Measurements from ENCODE around the gene MANBA. TPM values are rescaled to one million over a fixed set of nuclear protein-coding genes. Genes with fewer than 3 reads are reported as not detected.
"Not testable (repeated sequence)": the region's sequence is repeated elsewhere in the genome, so short reads cannot be mapped to it uniquely, and the experiment has no call there.

The MANBA gene
- total RNA-seq, 2 experiments from 2014 or later, result 9.8 to 11.0 TPM

DNA sequence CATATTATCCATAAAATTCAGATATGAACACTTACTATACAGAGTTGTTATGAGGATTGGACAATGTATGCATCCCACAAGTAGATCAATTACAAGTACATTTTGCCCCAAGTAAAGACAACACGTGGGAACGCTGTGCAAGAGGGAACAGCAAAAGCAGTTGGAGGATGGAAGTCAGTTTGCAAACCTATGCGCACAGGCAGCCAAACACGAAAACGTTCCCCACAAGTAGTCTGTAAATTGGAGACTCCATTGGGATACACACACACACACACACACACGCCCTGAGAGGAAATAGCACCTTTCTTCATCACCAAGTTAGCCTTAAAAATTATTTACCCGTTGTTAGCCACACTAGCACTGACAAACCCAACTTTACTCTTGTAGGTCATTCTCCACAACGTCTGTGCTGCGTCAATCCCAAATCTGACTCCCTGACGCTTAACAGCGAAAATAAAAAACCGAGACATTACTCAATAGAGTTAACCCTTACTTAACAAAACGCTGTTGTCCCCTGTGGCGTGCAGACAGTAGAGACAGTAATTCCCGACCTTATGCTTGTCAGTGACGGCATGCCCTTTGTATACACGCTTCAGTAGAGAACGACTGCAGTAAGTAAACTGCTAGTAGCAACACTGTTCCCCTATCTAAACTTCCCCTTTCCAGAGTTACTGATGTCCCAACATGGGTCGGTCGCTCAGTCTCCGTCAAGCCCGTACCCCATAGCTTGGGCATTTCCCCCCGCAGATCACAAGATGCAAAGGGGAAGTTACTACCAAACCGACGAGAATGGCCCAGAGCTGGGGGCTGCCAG is 730 bp downstream of the MANBA start:
- peak overlapping the region; percentile 36 for H3K27ac Mint-ChIP-seq
- DNase-seq, result peak; percentile 63
- peak overlapping the region; percentile 88 for H3K4me3 Mint-ChIP-seq
- no peaks in the 10 kb centered on the region for H3K27me3 Mint-ChIP-seq (ENCODE audit: low read depth)
- intact Hi-C loops (cut with micrococcal nuclease), result loop anchor here (1.0 to 2.0 kb wide), 10 partner anchors 29 to 1413 kb away; partner anchors contain the start of genes BDH2, CENPE, PPP3CA and SLC9B1
- peaks cover 27% of the 10 kb centered on the region for H3K4me1 Mint-ChIP-seq (ENCODE audit: low read depth)
- H3K9me3 Mint-ChIP-seq, result peaks cover under 1% of the 10 kb centered on the region
- peaks cover under 1% of the 10 kb centered on the region for H3K36me3 Mint-ChIP-seq (ENCODE audit: low read depth)
- CTCF ChIA-PET, result interaction anchor here (0.5 to 1.2 kb wide), 4 partner anchors 63 to 329 kb away, joined by 3 to 6 read pairs (median 4); no protein-coding TSS in a partner anchor

DNA sequence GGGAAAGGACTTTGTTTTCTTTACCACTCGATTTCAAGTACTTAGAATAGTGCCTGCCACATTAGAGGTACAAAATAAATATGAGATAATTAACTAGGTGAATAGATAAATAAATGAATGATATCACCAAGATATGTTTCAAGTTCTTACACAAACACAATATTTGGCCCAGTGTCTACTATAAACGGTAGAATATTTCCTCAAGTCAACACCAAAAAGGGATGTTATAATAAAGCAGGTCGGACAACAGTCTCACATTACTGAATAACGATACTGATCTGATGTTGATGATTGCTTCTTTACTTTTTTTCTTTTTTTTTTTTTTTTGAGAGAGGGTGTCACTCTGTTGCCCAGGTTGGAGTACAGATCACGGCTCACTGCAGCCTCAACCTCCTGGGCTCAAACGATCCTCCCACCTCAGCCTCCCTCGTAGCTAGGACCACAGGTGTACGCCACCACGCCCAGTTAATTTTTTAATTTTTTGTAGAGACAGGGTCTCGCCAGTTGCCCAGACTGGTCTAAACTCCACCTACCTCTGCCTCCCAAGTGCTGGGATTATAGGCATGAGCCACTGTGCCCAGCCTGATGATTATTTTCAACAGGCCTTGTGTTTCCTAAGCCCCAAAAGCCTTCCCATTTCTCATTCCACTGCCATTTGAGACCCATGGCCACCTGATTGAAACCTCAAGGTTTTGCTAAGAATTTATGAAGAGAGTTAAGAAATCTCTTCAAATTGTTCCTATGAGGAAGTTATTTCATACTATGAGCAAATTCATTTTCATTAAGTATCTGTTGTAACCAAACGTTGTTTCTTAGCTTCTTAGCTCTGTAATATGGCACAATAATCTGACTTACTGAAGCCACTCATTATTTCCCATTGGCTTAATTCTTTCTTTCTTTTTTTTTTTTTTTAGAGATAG is 2.3 kb downstream of the MANBA start:
- intact Hi-C loops (cut with micrococcal nuclease), result no loop called here
- Mint-ChIP-seq H3K36me3 (ENCODE audit: low read depth) (peaks cover 3% of the 10 kb centered on the region), H3K4me3 (no peak overlapping the region), H3K9me3 (peaks cover 5% of the 10 kb centered on the region), H3K4me1 (ENCODE audit: low read depth) (peaks cover 27% of the 10 kb centered on the region), H3K27ac (no peak overlapping the region), H3K27me3 (ENCODE audit: low read depth) (no peaks in the 10 kb centered on the region)
- CTCF ChIA-PET, result interaction anchor here (0.5 to 1.0 kb wide), 4 partner anchors 13 to 344 kb away, joined by 3 to 4 read pairs (median 4); no protein-coding TSS in a partner anchor
- DNase-seq, result no peak

DNA sequence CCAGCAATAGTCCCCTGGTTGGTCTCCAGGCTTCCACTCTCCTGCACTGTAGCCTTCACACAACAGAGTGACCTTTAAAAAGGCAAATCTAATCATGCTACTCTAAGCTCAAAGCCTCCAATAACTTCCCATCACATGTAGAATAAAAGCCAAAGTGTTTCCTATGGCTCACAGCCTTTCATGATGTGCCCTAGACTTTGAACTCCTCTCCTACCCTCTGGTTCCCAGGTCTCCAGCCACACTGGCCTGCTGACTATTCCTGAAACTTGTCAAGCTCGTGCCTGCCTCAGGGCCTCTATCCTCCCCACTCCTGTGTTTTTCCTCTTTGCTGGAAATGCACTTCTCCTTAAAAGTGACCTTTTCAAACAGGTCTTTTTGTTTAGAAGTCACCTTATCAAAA is 3.1 kb downstream of the MANBA start:
- no peak overlapping the region for H3K4me3 Mint-ChIP-seq
- H3K4me1 Mint-ChIP-seq (ENCODE audit: low read depth), result peaks cover 27% of the 10 kb centered on the region
- intact Hi-C loops (cut with micrococcal nuclease), result no loop called here
- no peaks in the 10 kb centered on the region for H3K27me3 Mint-ChIP-seq (ENCODE audit: low read depth)
- no peak overlapping the region for H3K27ac Mint-ChIP-seq
- peaks cover 5% of the 10 kb centered on the region for H3K9me3 Mint-ChIP-seq
- DNase-seq, result no peak
- CTCF ChIA-PET, result interaction anchor here (0.6 to 1.0 kb wide), 2 partner anchors 12 to 81 kb away, joined by 3 to 4 read pairs; no protein-coding TSS in a partner anchor
- H3K36me3 Mint-ChIP-seq (ENCODE audit: low read depth), result peaks cover 3% of the 10 kb centered on the region

GRCh38 chr4:102754044-102754443 is 6.7 kb downstream of the MANBA start:
- peaks cover 5% of the 10 kb centered on the region for H3K9me3 Mint-ChIP-seq
- CTCF ChIA-PET, result interaction anchor here (1.0 kb wide), 1 partner anchor 32 kb away, joined by 4 read pairs; no protein-coding TSS in a partner anchor

GRCh38 chr4:102751941-102752340 is 8.8 kb downstream of the MANBA start:
- no peaks in the 10 kb centered on the region for H3K27me3 Mint-ChIP-seq (ENCODE audit: low read depth)
- peaks cover 6% of the 10 kb centered on the region for H3K36me3 Mint-ChIP-seq (ENCODE audit: low read depth)
- no peak for DNase-seq
- H3K27ac Mint-ChIP-seq, result no peak overlapping the region
- H3K4me1 Mint-ChIP-seq (ENCODE audit: low read depth), result peaks cover 1% of the 10 kb centered on the region
- no peak overlapping the region for H3K4me3 Mint-ChIP-seq
- intact Hi-C loops (cut with micrococcal nuclease), result no loop called here
- H3K9me3 Mint-ChIP-seq, result peaks cover 5% of the 10 kb centered on the region
- CTCF ChIA-PET, result interaction anchor here (0.6 kb wide), 1 partner anchor 40 kb away, joined by 4 read pairs; no protein-coding TSS in a partner anchor

More at GRCh38 chr4:102754044-102754443, 6.7 kb downstream of the MANBA start:
- Mint-ChIP-seq H3K4me1 (ENCODE audit: low read depth) (peaks cover 10% of the 10 kb centered on the region), H3K36me3 (ENCODE audit: low read depth) (peaks cover 6% of the 10 kb centered on the region), H3K4me3 (no peak overlapping the region), H3K27ac (no peak overlapping the region), H3K27me3 (ENCODE audit: low read depth) (no peaks in the 10 kb centered on the region)
- intact Hi-C loops (cut with micrococcal nuclease), result no loop called here
- DNase-seq, result no peak

GRCh38 chr4:102743352-102743751 is 17.4 kb downstream of the MANBA start:
- peak; percentile 20 for DNase-seq
- CTCF ChIA-PET; intact Hi-C loops (cut with micrococcal nuclease); H3K27me3 Mint-ChIP-seq (ENCODE audit: low read depth); H3K27ac Mint-ChIP-seq; H3K4me3 Mint-ChIP-seq: not testable (repeated sequence)
- Mint-ChIP-seq H3K9me3 (peaks cover 22% of the 10 kb centered on the region), H3K4me1 (ENCODE audit: low read depth) (peaks cover 18% of the 10 kb centered on the region), H3K36me3 (ENCODE audit: low read depth) (peaks cover 28% of the 10 kb centered on the region)

GRCh38 chr4:102738802-102739201 is 22.0 kb downstream of the MANBA start:
- peaks cover 22% of the 10 kb centered on the region for H3K9me3 Mint-ChIP-seq
- H3K4me3 Mint-ChIP-seq; CTCF ChIA-PET; DNase-seq; H3K27me3 Mint-ChIP-seq (ENCODE audit: low read depth); H3K27ac Mint-ChIP-seq; intact Hi-C loops (cut with micrococcal nuclease): not testable (repeated sequence)
- H3K36me3 Mint-ChIP-seq (ENCODE audit: low read depth), result peaks cover 23% of the 10 kb centered on the region
- peaks cover 33% of the 10 kb centered on the region for H3K4me1 Mint-ChIP-seq (ENCODE audit: low read depth)

GRCh38 chr4:102736636-102737549 is 23.9 kb downstream of the MANBA start:
- CTCF ChIA-PET, result interaction anchor here (0.6 to 1.1 kb wide), 2 partner anchors 11 to 20 kb away, joined by 3 to 4 read pairs; no protein-coding TSS in a partner anchor
- DNase-seq, result no peak

DNA sequence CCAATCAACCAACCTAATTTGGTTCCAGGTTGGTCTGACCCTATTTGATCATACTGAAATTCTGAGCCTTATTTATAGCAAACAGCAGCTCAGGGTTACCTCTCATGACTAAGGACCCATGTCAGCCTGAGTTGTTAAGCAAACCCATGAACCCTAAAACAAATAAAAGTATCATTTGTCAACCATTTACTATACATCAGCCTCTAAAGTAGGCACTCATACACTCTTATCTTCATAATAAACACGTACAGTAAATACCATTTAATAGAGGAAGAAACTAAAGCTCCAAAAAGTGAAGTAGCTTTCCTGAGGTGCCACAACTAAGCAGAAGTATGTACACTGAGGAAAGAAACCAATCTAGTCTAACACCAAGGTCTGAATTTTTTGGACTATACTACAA is 25.2 kb downstream of the MANBA start:
- Mint-ChIP-seq H3K27me3 (ENCODE audit: low read depth) (no peaks in the 10 kb centered on the region), H3K4me1 (ENCODE audit: low read depth) (peaks cover 23% of the 10 kb centered on the region), H3K27ac (no peak overlapping the region), H3K4me3 (no peak overlapping the region), H3K36me3 (ENCODE audit: low read depth) (peaks cover 26% of the 10 kb centered on the region), H3K9me3 (peaks cover 24% of the 10 kb centered on the region)
- intact Hi-C loops (cut with micrococcal nuclease), result no loop called here
- DNase-seq, result no peak
- CTCF ChIA-PET, result no interaction called here

More at GRCh38 chr4:102736636-102737549, 23.9 kb downstream of the MANBA start:
- Mint-ChIP-seq H3K27me3 (ENCODE audit: low read depth) (no peaks in the 10 kb centered on the region), H3K4me1 (ENCODE audit: low read depth) (peaks cover 28% of the 10 kb centered on the region), H3K36me3 (ENCODE audit: low read depth) (peaks cover 21% of the 10 kb centered on the region), H3K27ac (no peak overlapping the region), H3K9me3 (peaks cover 20% of the 10 kb centered on the region), H3K4me3 (no peak overlapping the region)
- intact Hi-C loops (cut with micrococcal nuclease), result no loop called here

DNA sequence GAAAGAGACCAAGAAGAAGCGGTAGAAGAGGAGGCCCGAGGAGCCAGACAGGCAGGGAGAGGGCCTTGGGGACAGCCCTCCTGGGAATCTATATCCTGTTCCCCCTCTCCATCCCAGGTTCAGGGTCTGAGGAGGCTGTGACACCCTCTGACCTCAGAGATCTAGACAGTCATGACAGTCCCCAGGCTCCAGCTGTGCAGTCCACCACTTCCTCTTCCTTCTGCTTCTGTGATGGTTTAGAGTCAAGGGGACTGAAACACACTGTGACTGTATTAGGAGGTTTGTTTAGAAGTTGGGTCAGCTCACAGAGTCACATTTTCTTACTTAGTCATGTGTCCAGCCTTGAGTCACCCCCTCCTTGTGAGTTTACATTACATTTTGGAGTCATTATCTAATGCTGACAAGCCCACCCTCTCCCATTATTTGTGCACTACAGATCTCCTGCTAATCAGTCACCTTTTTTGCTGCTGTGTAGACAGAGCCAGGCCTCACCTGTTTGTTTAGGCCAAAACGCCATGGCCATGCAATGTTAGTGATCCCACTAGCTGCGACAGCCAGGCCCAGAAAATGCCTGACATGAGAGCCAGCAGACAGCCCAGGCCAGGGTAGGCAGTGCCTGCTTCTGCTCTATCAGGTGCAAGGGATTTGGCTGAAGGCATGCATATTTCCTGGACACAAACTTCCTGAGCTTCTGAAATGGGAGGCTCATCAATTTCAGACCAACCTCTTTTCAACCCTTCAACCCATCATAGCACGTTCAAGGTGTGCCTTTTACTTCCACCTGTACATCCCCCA is 26.0 kb downstream of the MANBA start:
- intact Hi-C loops (cut with micrococcal nuclease), result no loop called here
- H3K4me3 Mint-ChIP-seq, result no peak overlapping the region
- DNase-seq, result peak; percentile 21
- H3K36me3 Mint-ChIP-seq (ENCODE audit: low read depth), result peaks cover 29% of the 10 kb centered on the region
- H3K27me3 Mint-ChIP-seq (ENCODE audit: low read depth), result no peaks in the 10 kb centered on the region
- H3K9me3 Mint-ChIP-seq, result peaks cover 21% of the 10 kb centered on the region
- CTCF ChIA-PET, result no interaction called here
- no peak overlapping the region for H3K27ac Mint-ChIP-seq
- H3K4me1 Mint-ChIP-seq (ENCODE audit: low read depth), result peaks cover 23% of the 10 kb centered on the region

- no peak for DNase-seq
- no peaks in the 10 kb centered on the region for H3K27me3 Mint-ChIP-seq (ENCODE audit: low read depth)
- H3K9me3 Mint-ChIP-seq, result peaks cover 18% of the 10 kb centered on the region
- H3K4me3 Mint-ChIP-seq, result no peak overlapping the region
- intact Hi-C loops (cut with micrococcal nuclease), result no loop called here
- CTCF ChIA-PET, result no interaction called here
- peaks cover 23% of the 10 kb centered on the region for H3K4me1 Mint-ChIP-seq (ENCODE audit: low read depth)
- H3K27ac Mint-ChIP-seq, result no peak overlapping the region
- H3K36me3 Mint-ChIP-seq (ENCODE audit: low read depth), result peaks cover 28% of the 10 kb centered on the region
Measured at GRCh38 chr4:102734116-102734515, 26.7 kb downstream of the MANBA start.
